GM18499 (cell line): ENCODE data around the gene HOPX.
"Not testable (repeated sequence)": the region's sequence is repeated elsewhere in the genome, so short reads cannot be mapped to it uniquely, and the experiment has no call there.

Experiments
- ATAC-seq: cut with Tn5 transposase; IDR thresholded peaks from one replicate; pipeline ENCODE4 v1.9.1; 2021; ENCODE audit warnings: moderate number of reproducible peaks; ENCODE audit not compliant: insufficient read depth, unreplicated experiment

The HOPX gene

GRCh38 chr4:56656346-56656643 is 24.8 kb downstream of the HOPX start:
- ATAC-seq = no peak

GRCh38 chr4:56655627-56656345 is 25.3 kb downstream of the HOPX start:
- no peak for ATAC-seq

- ATAC-seq = no peak
Observed at GRCh38 chr4:56655209-56655626, 25.9 kb downstream of the HOPX start.

- no peak for ATAC-seq
Observed at GRCh38 chr4:56654238-56654632, 26.9 kb downstream of the HOPX start.

- ATAC-seq = no peak
Observed at GRCh38 chr4:56653461-56654237, 27.4 kb downstream of the HOPX start.

- ATAC-seq = no peak
Observed at GRCh38 chr4:56652196-56652595, 28.9 kb downstream of the HOPX start.

- no peak for ATAC-seq
Observed at GRCh38 chr4:56651056-56651350, 30.1 kb downstream of the HOPX start.

- no peak for ATAC-seq
Observed at GRCh38 chr4:56650262-56651055, 30.6 kb downstream of the HOPX start.

- ATAC-seq = no peak
Observed at GRCh38 chr4:56649445-56650261, 31.4 kb downstream of the HOPX start.

- ATAC-seq = no peak
Observed at GRCh38 chr4:56648824-56649151, 32.3 kb downstream of the HOPX start.

GRCh38 chr4:56648021-56648823 is 32.9 kb downstream of the HOPX start:
- no peak for ATAC-seq

GRCh38 chr4:56646341-56646740 is 34.8 kb downstream of the HOPX start:
- no peak for ATAC-seq

- ATAC-seq = no peak
Observed at GRCh38 chr4:56643596-56643995, 37.5 kb downstream of the HOPX start.

- no peak for ATAC-seq
Observed at GRCh38 chr4:56641494-56642051, 39.5 kb downstream of the HOPX start.

GRCh38 chr4:56640621-56641493 is 40.2 kb downstream of the HOPX start:
- no peak for ATAC-seq

- ATAC-seq = no peak
Observed at GRCh38 chr4:56637791-56638190, 43.3 kb downstream of the HOPX start.

GRCh38 chr4:56637154-56637553 is 43.9 kb downstream of the HOPX start:
- no peak for ATAC-seq

- ATAC-seq = not testable (repeated sequence)
Observed at GRCh38 chr4:56634954-56635353, 46.1 kb downstream of the HOPX start.

GRCh38 chr4:56633486-56633885 is 47.6 kb downstream of the HOPX start:
- ATAC-seq = no peak
